Dermis blood vessel endothelial cell (primary cell): Measurements from ENCODE around the gene ZNF3. TPM values are rescaled to one million over a fixed set of nuclear protein-coding genes. Genes with fewer than 3 reads are reported as not detected.

Experiments
- DNase-seq: peaks from one replicate; pipeline ENCODE4 v3.0.0; 2010
- total RNA-seq: library from RNA; depleted of rRNA; stranded (reverse); fragments of >200 nt; gene quantifications from 2 replicates; pipeline ENCODE4 v1.2.3, GENCODE V29; 2014

ZNF3 gene
- total RNA-seq, 1 donor from 2014 or later = 37.1 TPM

DNA sequence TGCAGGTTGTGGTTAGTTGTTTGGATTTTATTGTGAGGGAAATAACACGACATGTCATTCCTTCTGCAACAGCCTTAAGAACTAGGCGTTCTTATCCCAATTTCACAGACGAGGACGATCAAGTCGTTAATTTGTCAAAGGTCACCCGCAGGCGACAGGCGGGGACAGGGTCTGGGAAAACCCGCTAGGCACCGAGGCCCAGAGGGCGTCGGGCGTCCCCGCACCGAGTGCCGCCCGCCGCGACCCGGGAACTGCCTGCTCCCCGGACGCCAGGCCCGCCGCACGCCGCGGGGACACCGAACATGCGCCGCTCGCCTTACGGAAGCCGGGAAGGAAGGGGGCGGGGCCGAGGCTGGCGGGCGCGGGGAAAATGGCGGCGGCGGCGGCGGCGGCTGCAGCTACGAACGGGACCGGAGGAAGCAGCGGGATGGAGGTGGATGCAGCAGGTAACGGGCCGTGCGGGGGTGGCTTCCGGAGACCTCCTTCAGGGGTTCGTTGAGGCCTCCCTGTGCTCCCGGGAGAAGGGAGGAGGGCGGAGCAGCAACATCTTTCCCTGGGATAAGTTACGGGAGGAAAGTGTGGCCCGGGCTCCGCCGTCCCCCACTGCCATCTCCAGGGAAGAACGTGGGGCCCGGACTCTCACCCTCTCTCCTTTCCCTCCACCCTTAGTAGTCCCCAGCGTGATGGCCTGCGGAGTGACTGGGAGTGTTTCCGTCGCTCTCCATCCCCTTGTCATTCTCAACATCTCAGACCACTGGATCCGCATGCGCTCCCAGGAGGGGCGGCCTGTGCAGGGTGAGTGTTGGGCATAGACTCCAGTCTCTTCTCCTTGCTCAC is 7.3 kb upstream of the ZNF3 start, which contains the start of gene COPS6:
COPS6 (plus strand) TSS at position 349 of the 837 bp plus-strand sequence; CDS start at position 371, 22 bp downstream.
- peak; percentile 83 for DNase-seq

DNA sequence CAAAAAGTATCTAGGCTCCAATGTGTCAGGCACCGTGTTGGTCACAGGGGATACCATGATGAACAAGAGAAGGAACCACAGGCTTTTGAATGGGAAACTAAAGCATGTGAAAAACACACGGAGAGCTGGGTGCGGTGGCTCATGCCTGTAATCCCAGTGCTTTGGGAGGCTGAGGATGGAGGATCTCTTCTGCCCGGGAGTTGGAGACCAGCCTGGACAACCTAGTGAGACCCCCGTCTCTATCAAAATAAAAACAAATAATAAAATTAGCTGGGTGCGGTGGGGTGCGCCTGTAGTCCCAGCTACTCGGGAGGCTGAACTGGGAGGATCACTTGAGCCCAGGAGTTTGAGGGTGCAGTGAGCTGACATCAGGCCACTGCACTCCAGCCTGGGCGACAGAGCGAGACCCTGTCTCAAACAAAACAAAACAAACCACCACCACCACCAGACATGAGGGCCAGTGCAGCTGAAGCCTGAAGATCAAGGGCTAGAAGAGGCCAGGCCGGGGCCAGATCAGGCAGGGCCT is 6.6 kb upstream of the ZNF3 start:
- DNase-seq = no peak

DNA sequence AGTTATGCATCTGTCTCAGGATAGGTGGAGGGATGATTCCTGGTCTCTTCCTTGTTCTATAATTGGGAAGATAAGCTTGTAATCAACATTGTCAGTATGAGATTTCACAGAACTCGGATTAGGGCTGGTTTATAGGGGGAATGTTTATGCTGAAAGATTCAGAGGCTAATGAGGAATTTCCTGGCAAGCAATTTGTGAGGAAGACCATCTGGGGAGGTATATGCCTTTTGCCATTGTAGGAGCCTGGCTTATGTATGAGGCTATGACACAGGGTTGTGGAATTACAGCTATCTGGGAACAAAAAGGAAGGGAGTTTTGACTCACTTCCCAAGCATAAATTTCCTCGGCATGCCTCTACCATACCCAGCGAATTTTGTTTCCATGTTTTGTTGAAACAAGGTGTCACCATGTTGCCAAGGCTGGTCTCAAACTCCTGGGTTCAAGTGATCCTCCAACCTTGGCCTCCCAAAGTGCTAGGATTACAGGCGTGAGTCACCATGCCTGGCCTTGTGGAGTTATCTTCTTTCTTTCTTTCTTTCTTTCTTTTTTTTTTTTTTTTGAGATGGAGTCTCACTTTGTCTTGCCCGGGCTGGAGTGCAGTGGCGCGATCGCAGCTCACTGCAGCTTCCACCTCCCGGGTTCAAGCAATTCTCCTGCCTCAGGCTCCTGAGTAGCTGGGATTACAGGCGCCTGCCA is 5.7 kb upstream of the ZNF3 start:
- DNase-seq = peak; percentile 99

DNA sequence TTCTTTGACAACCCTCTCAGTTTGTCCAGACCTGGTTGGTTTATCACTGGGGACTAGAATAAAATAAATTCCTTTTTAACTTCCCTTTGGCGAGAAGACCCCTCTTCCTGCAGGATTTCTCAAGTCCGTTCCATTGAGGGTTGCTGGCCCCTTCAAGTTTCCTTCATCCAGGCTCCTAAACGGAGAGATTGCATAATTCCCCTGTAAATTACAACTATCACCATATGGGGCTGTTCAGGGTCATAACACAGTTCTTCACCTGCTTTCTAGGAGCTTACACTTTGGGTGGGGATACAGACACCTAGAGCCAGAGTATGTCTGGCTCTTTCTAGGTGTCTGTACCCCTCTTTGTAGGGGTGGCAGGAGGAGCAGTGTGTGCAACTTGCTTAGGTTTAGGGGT is 4.0 kb upstream of the ZNF3 start:
- DNase-seq = no peak

DNA sequence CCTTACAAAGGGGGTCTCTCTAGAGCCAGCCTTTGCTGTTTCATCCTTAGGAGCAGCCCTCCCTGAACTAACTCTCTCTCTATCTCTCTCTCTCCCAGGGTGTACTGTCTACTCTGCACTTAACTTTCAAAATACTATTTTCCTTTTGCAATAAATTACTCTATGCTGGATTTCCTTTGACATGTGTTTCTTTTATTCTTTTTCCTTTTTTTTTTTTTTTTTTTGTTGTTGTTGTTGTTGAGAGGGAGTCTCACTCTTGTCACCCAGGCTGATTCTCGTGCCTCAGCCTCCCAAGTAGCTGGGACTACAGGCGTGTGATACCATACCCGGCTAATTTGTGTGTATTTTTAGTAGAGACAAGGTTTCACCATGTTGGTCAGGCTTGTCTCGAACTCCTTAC is 1.5 kb upstream of the ZNF3 start:
- DNase-seq = no peak

DNA sequence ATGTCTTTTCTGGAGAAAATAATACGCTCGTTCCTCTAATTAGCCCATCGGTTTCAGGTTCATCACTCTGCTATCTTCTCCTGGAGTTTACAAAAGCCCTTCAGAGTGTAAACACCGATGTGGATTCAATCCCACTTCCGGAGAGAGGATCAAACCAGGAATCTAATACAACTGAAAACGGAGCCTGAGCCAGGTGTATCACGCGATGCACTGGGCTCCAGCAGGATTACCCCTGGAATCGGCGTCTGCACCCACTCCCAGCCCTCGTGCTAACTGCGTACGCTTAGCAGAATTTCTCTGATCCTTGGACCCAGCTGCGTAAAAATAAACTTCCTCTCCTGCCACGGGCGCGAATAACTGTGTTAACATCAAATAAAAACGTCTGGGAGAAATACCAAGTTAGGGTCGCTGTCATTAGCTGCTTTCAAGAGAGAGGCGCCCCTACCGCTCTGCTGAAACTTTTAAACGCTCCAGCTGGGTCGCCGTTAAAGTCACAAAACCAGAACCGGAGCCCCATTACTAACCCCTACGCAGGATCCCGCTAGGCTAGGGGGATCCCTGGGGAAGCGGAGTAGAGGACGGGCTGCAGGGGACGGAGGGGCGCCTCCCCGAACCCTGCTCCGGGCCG is 502 bp downstream of the ZNF3 start:
- peak; percentile 37 for DNase-seq

DNA sequence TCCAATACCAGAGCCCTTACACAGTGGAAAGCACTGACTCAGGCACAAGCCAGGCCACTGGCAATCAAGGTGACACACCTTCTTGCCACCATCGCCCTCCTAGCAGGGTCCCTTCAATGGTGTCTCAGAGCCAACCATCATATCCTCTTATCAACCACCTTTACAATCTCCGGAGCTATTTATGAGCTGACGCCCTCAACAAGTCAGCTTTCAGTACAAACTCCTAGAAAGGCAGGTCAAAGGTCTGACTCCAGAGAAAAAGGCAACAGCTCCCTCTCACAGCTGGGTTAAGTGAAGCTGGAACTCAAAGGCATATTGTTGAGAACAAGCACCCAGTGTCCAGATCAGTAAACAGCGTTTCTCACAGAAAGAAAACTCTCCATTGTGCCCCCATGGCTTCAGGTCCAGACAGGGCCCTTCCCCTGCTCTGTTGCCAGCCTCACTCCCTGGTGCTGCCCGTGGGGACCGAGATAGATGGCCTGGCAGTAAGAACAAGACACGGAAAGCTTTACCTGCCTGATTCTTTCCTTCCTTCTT is 2.4 kb downstream of the ZNF3 start:
- DNase-seq = no peak

DNA sequence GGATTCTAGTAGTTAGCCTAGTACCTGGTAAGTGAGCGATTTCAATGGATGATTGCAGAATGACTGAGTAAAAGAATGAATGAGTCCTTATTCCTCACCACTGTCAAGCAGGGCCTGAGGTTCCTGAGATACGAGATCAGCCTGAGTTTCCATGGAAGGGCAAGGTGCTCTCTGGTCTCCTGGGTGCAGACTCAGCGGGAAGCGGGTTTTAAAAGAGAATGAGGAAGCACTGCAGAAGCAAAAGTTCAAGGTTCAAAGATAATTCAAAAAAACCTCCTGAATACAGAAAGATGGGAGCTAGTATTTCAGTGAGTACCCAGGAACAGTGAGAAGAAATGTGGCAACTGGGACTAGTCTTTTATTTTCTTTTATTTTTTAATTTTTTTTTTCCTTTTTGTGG is 4.3 kb downstream of the ZNF3 start:
- DNase-seq = no peak

DNA sequence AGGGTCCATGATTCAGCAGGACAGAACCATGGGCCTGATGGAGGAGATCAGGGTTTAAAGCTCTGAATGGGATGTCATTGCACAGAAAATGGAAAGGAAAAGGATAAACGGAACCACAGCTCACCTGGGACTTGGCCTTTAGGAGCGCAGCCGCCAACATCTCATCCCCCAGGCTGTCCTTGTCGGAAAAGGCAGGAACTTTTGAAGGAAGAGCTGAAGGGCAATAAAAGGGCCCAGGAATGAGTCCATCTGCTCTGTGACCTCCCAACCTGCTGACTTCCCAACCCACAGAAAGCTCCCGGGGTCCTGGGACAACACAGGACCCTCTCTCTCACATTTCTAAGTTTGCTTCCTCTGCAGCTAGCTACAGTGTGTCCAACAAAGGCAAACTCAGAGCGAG is 6.1 kb downstream of the ZNF3 start:
- no peak for DNase-seq

DNA sequence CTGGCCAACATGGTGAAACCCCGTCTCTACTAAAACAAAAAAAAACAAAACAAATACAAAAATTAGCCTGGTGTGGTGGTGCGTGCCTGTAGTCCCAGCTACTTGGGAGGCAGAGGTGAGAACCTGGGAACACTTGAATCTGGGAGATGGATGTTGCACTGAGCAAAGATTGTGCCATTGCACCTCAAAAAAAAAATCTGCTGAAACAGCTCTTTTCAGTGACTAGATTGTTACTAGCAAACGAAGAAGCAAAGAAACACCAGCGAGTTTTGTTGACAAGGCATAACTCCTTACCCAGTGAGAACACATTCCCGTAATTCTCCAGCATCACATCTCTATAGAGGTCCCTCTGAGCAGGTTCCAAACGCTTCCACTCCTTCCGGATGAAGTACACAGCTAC is 6.7 kb downstream of the ZNF3 start:
- DNase-seq = no peak

DNA sequence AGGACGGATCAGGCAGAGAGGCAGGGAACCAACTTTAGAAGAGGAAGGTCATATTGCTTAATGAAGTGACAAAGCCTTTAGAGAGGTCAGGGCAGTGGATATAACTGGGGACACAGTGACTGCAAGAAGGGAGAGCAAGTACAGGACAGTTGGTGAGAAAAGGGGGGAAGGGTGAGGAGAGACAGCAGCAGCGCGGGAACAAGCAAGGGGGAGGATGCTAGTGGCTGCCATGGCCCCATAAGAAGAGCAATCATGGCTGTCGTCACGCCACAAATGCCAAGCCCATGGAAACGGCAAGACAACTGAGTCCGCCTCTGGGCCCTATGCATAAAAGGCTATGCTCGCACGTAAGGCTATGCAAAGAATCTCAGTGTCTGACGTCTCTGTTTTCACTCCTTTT is 9.1 kb downstream of the ZNF3 start:
- DNase-seq = no peak

DNA sequence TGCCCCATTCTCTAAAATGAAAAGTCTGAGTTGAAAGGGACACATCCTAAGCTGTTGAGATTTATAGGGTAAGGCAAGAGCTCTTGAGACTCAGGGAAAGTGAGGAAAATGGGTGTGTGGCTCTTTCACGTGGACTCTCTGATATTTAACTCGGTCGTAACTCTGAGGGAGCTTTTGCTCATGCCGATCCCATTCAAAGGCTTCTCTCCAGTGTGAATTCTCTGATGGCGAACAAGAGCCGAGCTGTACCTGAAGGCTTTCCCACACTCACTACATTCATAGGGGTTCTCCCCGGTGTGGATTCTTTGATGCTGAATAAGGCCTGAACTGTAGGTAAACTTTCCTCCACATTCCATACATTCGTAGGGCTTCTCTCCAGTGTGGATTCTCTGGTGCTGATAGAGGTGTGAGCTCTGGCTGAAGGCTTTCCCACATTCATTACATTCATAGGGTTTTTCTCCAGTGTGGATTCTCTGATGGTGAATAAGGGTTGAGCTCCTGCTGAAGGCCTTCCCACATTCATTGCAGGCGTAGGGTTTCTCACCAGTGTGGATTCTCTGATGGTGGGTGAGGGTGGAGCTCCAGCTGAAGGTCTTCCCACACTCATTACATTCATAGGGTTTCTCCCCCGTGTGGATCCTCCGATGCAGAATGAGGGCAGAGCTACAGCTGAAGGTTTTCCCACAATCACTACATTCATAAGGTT is 10.4 kb downstream of the ZNF3 start:
- no peak for DNase-seq

DNA sequence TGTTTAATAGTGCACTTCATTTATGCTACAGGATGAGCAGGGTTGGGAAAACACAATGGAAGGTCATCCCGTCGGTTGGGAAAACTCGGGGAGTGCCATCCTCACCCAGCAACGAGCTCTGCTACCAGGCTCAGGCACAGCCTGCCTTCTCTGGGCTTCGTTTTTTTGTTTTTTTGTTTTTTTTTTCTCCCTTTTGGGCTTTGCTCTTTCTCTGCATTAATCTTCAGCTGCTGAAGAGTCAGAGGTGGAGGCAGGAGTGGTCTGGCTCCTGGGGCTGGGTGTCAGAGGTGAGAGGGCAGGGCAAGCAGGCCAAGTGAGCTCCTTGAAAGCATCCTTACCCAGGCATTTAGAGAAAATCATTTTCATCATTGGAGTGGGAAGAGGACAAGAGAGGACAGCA is 11.5 kb downstream of the ZNF3 start:
- DNase-seq = no peak

DNA sequence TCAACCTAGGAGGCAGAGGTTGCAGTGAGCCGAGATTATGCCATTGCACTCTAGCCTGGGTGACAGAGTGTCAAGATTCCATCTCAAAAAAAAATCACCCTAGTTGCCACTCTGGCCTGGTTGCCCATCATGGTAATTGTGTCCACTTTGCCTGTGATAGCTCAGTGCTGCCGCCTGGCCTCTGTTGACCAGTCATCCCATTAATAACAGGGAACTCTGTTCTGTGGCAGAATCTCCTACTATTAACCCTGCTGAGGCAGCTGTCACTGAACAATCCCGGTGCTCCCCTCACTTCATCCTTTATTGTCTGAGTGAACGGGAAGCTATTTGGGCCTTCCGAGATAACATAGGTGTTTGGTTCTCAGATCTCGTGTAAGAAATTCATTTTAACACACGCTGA is 14.6 kb downstream of the ZNF3 start:
- no peak for DNase-seq

DNA sequence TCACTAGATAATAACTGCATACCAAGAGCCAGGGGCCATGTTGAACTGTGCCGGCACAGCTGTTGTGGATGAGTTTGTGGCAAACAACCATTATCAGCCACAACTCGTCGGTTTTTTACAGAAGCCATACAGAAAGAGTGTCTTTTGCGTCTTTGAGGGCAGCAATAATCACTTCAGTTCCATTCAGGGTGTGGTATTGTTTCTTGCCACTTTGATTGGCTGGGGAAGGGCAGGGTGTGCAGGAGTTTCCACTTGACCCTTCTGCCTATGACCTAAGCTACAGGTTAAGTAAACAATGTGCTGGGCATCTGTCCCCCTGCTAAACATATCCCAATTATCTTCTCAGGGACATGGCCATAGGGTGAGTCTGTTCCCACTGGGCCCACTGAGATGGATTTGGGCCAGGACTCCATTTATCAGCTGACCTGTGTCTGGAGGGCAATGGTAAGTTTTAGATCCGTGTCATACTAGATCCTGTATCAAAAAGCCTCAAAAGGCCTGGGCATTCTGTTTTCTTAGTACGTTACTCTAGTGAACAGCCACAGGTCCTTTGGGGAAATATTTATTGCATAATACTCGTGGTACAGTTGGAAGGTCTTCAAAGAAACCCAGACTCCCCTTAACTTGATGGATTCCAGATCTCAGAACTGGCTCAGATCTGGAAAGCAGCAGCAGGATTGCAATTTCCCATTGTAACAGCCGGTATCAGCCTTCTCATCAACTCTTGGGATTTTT is 15.9 kb downstream of the ZNF3 start:
- DNase-seq = no peak

DNA sequence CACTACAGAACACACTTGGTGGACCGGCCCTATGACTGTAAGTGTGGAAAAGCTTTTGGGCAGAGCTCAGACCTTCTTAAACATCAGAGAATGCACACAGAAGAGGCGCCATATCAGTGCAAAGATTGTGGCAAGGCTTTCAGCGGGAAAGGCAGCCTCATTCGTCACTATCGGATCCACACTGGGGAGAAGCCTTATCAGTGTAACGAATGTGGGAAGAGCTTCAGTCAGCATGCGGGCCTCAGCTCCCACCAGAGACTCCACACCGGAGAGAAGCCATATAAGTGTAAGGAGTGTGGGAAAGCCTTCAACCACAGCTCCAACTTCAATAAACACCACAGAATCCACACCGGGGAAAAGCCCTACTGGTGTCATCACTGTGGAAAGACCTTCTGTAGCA is 17.4 kb downstream of the ZNF3 start:
- DNase-seq = no peak

DNA sequence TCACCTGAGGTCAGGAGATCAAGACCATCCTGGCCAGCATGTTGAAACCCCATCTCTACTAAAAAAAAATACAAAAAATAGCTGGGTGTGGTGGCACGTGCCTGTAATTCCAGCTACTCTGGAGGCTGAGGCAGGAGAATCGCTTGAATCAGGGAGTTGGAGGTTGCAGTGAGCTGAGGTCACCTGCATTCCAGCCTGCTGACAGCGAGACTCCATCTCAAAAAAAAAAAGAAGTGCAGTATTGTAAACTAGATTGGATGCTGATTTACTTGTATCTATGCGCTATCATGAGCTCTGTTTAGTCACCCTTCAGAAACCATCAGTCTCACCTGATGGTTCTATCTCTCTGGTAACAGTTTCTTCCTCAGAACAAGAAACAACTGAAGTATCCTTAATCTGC is 18.1 kb downstream of the ZNF3 start:
- DNase-seq = no peak

DNA sequence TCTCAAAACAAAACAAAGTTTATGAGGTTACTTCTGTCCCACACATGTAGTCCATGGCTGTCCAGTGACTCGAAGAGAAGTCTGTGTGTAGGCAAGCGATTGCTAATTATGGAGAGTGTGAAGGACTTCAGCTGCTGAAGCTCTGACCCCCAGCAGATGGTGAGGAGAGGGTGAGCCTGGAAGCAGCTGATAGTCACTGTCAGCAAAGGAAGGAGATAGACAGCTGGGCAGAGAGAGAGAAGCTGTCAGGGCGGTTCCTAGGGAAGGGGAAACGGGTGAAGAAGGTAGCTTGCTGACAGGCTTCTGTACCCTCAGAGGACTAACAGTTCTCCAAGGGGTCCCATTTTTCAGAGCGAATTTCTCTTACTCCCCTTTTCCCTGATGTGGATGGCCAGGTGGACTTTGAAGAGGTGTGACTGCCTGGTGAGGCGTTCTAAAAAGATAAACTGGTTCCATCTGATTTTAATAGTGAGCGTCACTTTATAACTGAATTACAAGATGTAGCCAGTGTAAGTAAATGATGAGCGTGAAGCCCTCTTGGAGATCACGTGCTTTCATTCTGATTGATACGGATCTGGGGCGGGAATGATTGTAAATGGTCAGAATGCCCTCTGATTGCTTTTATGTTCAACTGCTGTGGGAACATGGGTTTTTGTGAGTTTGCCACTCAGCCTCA is 19.9 kb downstream of the ZNF3 start:
- DNase-seq = no peak

DNA sequence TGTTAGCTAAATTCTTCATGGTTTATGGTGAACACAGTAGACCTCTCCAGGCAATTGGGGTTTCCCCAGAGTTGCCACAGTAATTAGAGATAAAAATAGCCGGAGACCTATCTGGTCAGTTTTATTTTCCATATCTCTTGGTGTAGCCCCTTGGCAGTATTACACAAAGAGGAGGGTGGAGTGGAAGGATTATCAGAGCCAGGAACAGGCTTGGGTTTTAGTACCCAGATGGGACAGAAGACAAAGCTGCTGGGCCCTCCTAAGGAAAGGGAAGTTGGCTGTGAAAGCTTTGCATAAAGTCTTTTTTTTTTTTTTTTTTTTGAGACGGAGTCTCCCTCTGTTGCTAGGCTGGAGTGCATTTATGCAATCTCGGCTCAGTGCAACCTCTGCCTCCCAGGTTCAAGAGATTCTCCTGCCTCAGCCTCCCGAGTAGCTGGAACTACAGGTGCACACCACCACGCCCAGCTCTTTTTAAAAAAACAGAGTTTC is 22.2 kb downstream of the ZNF3 start:
- DNase-seq = no peak

DNA sequence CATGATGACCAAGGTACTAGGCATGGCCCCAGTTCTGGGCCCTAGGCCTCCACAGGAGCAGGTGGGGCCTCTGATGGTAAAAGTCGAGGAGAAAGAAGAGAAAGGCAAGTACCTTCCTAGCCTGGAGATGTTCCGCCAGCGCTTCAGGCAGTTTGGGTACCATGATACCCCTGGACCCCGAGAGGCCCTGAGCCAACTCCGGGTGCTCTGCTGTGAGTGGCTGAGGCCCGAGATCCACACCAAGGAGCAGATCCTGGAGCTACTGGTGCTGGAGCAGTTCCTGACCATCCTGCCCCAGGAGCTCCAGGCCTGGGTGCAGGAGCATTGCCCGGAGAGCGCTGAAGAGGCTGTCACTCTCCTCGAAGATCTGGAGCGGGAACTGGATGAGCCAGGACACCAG is 24.5 kb downstream of the ZNF3 start:
- no peak for DNase-seq

DNA sequence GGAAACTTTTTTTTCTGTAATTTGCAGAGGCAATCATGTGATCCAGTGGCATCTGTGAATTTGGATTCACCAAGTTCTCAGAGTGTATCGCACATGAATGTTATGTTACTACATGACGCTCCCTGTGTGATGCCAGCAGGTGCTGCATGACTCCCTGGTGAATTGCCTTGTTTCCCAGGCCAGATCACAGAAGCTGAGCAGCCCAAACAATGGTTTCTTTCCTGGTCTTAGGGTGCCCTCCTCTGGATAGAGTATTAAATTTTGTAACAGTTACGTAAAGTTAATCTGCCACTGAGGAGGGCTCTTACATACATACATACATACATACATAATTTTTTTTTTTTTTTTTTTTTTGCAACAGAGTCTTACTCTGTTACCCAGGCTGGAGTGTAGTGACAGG is 28.3 kb downstream of the ZNF3 start:
- DNase-seq = peak; percentile 91
